ENCODE data around the gene EXOSC2.

The EXOSC2 gene

DNA sequence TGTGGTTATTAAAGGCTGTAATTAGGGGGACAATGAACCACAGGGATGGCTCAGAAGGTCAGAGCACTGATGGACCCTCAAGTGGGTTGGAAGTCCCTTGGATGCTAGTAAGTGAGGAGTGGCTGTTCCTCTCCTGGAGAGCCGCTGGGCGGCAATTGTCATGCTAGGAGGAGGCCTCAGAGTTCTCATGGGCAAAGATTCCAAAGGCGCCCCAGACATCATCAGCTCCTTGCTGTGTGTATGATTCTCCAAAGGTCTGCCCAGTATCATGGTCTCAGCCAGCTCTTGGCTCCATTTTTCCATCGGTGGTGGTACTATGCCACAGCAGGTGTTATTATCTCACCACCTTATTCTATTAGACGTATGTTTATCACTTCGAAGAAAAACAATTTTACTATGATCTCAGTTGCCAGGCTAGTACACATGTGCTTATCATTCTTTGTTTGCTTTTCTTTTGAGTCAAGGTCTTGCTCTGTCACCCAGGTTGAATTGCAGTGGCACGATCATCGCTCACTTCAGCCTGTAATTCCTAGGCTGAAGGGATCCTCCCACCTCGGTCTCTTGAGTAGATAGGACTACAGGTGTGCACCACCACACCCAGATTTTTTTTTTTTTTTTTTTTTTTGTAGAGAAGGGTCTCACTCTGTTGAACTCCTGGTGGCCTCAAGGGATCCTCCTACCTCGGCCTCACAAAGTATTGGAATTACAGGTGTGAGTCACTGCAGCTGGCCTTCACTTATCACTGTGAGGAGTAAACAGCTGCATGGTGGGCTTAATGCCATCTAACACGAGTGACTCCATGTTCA lies 46.8 kb downstream of the EXOSC2 start:
- DNase-seq: no peak

DNA sequence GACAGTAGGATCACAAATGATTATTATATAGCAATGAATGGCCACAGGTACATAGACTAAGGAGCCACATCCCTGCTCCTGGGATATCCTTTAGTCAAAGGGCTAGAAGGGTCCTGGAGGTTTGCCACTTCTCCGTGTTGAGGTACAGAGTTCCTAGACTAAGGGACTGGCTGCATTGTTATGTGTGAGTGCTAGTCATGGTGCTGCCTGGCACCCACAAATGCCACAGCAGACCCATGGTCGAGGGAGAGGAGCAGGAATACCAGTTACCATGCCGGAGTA lies 47.4 kb downstream of the EXOSC2 start:
- DNase-seq: no peak

GRCh38 chr9:130741831-130742449 lies 48.4 kb downstream of the EXOSC2 start:
- no peak for DNase-seq

DNA sequence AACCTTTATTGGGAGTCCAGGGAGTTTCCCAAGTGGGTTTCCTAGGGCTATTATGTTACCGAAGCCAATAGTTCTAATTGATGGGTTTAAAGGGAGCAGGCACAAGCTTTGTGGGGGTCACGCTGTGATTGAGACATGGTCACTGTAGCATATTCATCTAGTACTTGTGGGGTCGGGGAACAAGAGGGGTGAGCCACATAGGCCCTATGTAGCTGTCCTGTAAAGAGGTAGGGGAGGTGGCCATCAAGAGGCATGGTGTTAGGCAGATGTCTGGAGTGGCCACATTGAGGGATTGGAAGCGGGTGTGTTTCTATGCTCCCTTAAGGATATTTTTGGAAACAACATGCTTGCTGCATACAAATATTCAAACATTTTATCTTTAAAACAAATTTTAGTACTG lies 50.1 kb downstream of the EXOSC2 start:
- no peak for DNase-seq

- DNase-seq: no peak
Observed at GRCh38 chr9:130745210-130745800, 51.7 kb downstream of the EXOSC2 start.

GRCh38 chr9:130745829-130746228 lies 52.2 kb downstream of the EXOSC2 start:
- DNase-seq: no peak

DNA sequence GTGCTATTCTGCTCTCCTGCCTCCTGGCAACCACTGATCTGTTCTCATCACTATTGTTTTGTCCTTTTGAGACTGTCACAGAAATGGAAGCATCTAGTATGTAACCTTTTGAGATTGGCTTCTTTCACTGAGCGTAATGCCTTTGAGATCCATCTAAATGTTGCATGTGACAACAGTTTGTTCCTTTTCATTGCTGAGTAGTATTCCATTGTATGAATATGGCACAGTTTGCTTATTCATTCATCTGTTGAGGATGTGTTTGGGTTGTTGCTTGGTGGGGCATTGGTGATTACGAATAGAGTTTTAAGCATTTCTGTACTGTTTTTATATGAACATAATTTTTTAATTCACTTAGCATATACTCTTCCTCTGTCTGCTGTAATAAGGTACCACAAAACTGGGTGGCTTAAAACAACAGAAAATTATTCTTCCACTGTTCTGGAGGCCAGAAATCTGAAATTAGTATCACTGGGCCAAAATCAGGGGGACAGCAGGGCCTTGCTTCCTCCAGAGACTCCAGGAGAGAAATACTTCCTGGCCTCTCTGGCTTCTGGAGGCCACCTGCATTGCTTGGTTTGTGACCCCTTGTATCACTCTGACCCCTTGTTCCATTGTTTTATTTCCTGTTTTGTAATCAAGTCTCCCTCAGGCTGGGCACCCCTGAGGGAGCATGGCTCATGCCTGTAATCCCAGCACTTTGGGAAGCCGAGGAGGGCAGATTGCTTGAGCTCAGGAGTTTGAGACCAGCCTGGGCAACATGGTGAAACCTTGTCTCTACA lies 53.0 kb downstream of the EXOSC2 start:
- no peak for DNase-seq

DNA sequence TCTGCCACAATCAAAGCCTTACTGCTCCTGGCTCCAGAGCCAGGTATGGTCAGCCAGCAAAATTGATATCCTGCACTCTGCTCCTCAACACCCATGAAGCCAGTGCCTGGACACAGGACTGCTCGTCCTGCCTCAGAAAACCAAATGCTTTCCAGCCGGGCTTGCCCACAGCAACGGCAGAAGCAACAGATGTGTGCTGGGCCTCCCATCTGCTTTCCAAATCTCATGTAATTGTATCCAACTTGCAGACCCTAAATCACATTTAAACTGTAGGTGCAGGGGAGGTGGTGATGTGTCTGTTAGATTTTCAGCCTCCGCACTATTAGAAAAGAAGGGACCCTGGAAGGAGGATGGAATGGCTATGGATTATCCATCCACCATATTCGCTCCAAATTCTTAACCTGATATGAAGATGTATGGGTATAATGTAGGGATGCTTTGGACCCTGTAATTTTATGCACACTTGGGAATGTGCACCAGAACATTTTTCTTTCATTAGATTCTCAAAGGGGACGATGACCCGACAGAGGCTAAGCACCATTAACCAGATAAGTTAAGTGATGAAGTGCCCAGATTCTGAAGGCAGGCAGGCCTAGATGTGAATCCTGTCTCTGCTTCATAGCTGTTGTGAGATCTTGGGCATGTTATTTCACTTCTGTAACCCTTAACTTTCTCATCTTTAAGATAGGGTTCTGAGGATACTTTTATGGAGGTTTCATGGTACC lies 58.2 kb downstream of the EXOSC2 start:
- DNase-seq: no peak
